ENCODE results near the gene IGFL1.
"Not testable (repeated sequence)": the region's sequence is repeated elsewhere in the genome, so short reads cannot be mapped to it uniquely, and the experiment has no call there.

The IGFL1 gene

GRCh38 chr19:46273931-46274330 lies 44.4 kb downstream of the IGFL1 start:
- not testable (repeated sequence) for DNase-seq

GRCh38 chr19:46279177-46279576 lies 49.6 kb downstream of the IGFL1 start:
- DNase-seq = no peak

All from stimulated activated naive CD4-positive, alpha-beta T cell (primary cell).